ENCODE data around the gene ABLIM3.

DNA sequence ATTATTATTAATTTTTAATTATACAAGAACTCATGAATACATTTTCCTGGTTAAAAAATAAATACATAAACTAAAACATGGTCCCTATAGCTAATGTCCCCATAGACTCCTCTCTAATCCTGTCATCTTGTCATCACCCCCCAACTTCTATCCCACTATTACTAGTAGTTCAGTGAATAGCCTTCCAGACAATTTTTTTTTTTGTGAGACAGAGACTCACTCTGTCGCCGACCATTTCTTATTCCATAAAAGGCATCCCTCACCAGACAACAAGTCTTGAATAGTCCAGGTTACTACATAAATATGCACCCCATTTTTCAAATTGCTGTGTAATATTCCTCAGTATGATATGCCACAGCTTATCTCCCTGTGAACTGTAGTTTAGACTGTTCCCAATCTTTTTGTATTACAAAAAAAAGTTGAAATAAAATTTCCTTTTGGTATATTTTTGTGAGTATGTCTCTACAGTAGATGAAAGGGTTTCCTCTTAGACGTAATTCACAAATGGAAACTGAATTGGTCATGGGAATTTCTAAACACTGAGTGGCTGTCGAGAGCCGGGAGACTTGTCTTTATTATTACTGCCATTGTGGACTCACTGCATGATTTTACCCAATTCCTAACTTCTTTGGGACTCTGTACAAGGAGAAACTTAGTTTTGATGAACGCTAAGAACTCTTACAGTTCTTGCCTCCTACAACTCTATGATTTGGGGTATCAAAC lies 6.4 kb upstream of the ABLIM3 start:
- TF ChIP-seq EP300 (IDR thresholded peaks at IDR 0.05; ENCODE audit: borderline replicate concordance in 1 of 2, low read depth in 2 of 2, low read length in 2 of 2) (no peak), TAF1 (IDR thresholded peaks at IDR 0.05; ENCODE audit: low read depth, low read length) (no peak), CBX5 (IDR thresholded peaks at IDR 0.05; ENCODE audit: low read depth, low read length) (no peak), CREB1 (IDR thresholded peaks at IDR 0.05) (no peak)
- TF ChIP-seq, protein P1, sequence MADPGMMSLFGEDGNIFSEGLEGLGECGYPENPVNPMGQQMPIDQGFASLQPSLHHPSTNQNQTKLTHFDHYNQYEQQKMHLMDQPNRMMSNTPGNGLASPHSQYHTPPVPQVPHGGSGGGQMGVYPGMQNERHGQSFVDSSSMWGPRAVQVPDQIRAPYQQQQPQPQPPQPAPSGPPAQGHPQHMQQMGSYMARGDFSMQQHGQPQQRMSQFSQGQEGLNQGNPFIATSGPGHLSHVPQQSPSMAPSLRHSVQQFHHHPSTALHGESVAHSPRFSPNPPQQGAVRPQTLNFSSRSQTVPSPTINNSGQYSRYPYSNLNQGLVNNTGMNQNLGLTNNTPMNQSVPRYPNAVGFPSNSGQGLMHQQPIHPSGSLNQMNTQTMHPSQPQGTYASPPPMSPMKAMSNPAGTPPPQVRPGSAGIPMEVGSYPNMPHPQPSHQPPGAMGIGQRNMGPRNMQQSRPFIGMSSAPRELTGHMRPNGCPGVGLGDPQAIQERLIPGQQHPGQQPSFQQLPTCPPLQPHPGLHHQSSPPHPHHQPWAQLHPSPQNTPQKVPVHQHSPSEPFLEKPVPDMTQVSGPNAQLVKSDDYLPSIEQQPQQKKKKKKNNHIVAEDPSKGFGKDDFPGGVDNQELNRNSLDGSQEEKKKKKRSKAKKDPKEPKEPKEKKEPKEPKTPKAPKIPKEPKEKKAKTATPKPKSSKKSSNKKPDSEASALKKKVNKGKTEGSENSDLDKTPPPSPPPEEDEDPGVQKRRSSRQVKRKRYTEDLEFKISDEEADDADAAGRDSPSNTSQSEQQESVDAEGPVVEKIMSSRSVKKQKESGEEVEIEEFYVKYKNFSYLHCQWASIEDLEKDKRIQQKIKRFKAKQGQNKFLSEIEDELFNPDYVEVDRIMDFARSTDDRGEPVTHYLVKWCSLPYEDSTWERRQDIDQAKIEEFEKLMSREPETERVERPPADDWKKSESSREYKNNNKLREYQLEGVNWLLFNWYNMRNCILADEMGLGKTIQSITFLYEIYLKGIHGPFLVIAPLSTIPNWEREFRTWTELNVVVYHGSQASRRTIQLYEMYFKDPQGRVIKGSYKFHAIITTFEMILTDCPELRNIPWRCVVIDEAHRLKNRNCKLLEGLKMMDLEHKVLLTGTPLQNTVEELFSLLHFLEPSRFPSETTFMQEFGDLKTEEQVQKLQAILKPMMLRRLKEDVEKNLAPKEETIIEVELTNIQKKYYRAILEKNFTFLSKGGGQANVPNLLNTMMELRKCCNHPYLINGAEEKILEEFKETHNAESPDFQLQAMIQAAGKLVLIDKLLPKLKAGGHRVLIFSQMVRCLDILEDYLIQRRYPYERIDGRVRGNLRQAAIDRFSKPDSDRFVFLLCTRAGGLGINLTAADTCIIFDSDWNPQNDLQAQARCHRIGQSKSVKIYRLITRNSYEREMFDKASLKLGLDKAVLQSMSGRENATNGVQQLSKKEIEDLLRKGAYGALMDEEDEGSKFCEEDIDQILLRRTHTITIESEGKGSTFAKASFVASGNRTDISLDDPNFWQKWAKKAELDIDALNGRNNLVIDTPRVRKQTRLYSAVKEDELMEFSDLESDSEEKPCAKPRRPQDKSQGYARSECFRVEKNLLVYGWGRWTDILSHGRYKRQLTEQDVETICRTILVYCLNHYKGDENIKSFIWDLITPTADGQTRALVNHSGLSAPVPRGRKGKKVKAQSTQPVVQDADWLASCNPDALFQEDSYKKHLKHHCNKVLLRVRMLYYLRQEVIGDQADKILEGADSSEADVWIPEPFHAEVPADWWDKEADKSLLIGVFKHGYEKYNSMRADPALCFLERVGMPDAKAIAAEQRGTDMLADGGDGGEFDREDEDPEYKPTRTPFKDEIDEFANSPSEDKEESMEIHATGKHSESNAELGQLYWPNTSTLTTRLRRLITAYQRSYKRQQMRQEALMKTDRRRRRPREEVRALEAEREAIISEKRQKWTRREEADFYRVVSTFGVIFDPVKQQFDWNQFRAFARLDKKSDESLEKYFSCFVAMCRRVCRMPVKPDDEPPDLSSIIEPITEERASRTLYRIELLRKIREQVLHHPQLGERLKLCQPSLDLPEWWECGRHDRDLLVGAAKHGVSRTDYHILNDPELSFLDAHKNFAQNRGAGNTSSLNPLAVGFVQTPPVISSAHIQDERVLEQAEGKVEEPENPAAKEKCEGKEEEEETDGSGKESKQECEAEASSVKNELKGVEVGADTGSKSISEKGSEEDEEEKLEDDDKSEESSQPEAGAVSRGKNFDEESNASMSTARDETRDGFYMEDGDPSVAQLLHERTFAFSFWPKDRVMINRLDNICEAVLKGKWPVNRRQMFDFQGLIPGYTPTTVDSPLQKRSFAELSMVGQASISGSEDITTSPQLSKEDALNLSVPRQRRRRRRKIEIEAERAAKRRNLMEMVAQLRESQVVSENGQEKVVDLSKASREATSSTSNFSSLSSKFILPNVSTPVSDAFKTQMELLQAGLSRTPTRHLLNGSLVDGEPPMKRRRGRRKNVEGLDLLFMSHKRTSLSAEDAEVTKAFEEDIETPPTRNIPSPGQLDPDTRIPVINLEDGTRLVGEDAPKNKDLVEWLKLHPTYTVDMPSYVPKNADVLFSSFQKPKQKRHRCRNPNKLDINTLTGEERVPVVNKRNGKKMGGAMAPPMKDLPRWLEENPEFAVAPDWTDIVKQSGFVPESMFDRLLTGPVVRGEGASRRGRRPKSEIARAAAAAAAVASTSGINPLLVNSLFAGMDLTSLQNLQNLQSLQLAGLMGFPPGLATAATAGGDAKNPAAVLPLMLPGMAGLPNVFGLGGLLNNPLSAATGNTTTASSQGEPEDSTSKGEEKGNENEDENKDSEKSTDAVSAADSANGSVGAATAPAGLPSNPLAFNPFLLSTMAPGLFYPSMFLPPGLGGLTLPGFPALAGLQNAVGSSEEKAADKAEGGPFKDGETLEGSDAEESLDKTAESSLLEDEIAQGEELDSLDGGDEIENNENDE (IDR thresholded peaks at IDR 0.05; ENCODE audit: insufficient replicate concordance, low read length), result no peak
- TF ChIP-seq, protein P2, sequence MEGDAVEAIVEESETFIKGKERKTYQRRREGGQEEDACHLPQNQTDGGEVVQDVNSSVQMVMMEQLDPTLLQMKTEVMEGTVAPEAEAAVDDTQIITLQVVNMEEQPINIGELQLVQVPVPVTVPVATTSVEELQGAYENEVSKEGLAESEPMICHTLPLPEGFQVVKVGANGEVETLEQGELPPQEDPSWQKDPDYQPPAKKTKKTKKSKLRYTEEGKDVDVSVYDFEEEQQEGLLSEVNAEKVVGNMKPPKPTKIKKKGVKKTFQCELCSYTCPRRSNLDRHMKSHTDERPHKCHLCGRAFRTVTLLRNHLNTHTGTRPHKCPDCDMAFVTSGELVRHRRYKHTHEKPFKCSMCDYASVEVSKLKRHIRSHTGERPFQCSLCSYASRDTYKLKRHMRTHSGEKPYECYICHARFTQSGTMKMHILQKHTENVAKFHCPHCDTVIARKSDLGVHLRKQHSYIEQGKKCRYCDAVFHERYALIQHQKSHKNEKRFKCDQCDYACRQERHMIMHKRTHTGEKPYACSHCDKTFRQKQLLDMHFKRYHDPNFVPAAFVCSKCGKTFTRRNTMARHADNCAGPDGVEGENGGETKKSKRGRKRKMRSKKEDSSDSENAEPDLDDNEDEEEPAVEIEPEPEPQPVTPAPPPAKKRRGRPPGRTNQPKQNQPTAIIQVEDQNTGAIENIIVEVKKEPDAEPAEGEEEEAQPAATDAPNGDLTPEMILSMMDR (IDR thresholded peaks at IDR 0.05; ENCODE audit: control extremely low read depth in 1 of 3, insufficient read depth in 1 of 3, low read depth in 1 of 3, low read length in 3 of 3), result no peak
- TF ChIP-seq, protein P3, sequence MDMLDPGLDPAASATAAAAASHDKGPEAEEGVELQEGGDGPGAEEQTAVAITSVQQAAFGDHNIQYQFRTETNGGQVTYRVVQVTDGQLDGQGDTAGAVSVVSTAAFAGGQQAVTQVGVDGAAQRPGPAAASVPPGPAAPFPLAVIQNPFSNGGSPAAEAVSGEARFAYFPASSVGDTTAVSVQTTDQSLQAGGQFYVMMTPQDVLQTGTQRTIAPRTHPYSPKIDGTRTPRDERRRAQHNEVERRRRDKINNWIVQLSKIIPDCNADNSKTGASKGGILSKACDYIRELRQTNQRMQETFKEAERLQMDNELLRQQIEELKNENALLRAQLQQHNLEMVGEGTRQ (IDR thresholded peaks at IDR 0.05; ENCODE audit: low read length), result no peak
